AG04449 (cell line): Measurements from ENCODE around the gene LRRC43.

Experiments
- CTCF ChIA-PET: fragments of 350-600 bp; formaldehyde crosslinking; extraction: SDS; loops from one replicate; lab custom pipeline; 2021; ENCODE audit warnings: antibody characterized with exemption; lab: Yijun Ruan, JAX
- POLR2A ChIA-PET: fragments of 400-600, 350-600 bp; formaldehyde crosslinking; extraction: SDS; loops from one replicate; lab custom pipeline; 2020; ENCODE audit warnings: antibody characterized with exemption, inconsistent platforms; lab: Yijun Ruan, JAX
- DNase-seq: peaks from one replicate; pipeline ENCODE4 v3.0.0-alpha.2; 2010; ENCODE audit warnings: low read depth, low spot score
- H3K4me3 ChIP-seq: 2 replicates; pipeline ENCODE4 v1.5.1; 2011; ENCODE audit warnings: low read depth, mild to moderate bottlenecking, control low read depth, low read length
- TF ChIP-seq, protein P1 (sequence below): IDR thresholded peaks from one replicate; pipeline ENCODE4 v1.5.1; 2011; ENCODE audit warnings: mild to moderate bottlenecking, moderate library complexity, low read length, control low read depth, inconsistent platforms; ENCODE audit not compliant: insufficient read depth; ENCODE audit errors: missing control alignments

The LRRC43 gene

DNA sequence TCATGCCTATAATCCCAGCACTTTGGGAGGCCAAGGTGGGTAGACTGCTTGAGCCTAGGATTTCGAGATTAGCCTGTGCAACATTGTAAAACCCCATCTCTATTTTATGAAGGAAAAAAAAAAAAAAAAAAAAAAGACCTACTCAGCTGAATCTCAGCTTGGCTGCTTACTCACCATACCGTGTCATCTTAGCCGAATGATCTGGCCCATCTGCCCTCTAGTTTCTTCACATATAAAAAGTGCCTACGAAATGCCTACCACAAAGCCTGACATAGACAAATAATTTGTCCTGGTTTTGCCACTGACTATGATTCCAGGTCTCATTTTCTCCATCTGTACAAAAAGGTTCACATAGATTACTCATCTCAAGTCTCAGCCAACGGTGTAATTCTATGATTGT, 32.8 kb downstream of the LRRC43 start:
- H3K4me3 ChIP-seq: no peak overlapping the region
- DNase-seq: no peak
- TF ChIP-seq, protein P1, sequence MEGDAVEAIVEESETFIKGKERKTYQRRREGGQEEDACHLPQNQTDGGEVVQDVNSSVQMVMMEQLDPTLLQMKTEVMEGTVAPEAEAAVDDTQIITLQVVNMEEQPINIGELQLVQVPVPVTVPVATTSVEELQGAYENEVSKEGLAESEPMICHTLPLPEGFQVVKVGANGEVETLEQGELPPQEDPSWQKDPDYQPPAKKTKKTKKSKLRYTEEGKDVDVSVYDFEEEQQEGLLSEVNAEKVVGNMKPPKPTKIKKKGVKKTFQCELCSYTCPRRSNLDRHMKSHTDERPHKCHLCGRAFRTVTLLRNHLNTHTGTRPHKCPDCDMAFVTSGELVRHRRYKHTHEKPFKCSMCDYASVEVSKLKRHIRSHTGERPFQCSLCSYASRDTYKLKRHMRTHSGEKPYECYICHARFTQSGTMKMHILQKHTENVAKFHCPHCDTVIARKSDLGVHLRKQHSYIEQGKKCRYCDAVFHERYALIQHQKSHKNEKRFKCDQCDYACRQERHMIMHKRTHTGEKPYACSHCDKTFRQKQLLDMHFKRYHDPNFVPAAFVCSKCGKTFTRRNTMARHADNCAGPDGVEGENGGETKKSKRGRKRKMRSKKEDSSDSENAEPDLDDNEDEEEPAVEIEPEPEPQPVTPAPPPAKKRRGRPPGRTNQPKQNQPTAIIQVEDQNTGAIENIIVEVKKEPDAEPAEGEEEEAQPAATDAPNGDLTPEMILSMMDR: no peak
- ChIA-PET CTCF (interaction anchor here (1.3 kb wide), 1 partner anchor 11 kb away, joined by 4 read pairs; no protein-coding TSS in a partner anchor), POLR2A (interaction anchor here (2.0 kb wide), 1 partner anchor 10 kb away, joined by 4 read pairs; the partner anchor contains the start of gene DIABLO)

DNA sequence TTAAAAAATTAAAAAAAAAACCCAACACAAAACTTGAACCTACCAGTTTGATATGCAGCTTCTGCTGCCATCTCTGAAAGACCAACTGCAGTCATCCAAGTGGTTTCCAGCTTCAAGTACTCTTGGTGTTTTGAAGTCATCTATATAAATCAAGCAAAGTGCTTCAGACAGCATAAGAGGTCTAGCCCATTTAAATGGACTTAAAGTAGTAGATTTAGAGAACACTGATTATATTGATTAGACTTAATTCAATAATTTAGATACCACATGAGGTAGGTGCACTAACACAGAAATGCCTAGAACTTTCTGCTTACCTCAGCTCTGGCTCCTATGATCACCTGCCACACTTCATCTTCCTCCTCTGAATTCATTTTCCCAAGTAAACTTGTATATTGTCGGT, 33.5 kb downstream of the LRRC43 start:
- CTCF ChIA-PET: interaction anchor here (1.1 to 1.3 kb wide), 3 partner anchors 11 to 140 kb away, joined by 3 to 4 read pairs (median 3); no protein-coding TSS in a partner anchor

DNA sequence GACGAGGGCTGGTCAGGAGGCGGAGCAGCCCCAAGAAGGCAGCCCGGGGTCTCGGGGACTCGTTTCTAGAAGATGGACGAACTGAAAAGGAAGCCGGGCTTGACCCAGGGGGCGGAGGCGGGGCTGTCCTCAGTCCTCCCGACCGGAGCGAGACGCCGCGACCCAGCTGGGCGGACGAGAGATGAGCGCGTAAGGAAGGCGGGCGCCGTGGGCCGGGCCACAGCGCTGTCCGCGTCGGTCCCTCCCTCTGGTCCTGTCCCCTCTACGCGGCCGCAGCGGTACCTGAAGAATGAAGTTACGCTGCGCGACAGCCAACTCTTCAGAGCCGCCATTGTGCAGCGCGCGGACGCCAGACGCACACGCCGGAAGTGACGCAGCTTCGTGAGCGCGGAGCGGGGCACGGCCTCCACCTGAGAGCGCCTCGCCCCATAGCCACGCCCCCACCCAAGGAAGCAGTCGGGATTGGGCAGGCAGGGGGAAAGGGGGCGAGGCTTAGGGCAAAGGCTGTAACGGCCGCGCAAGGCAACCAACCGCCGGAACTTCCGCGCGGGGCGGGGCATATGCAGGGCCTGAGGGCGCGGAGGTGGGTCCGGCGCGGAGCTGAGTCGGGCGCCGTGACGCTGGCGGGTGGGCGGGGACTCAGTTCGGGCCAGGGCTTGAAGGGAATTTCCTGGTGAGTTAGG, 42.9 kb downstream of the LRRC43 start, which contains the start of gene DIABLO:
Gene DIABLO (minus strand): TSS at position 370 of the 683 bp plus-strand sequence. CDS start 38 bp downstream, at position 332.
- H3K4me3 ChIP-seq: peak within 1 kb of the TSS; percentile 95
- ChIA-PET CTCF (interaction anchor here (0.8 to 1.1 kb wide), 3 partner anchors 9 to 171 kb away, joined by 3 read pairs; no protein-coding TSS in a partner anchor), POLR2A (interaction anchor here (0.8 to 1.4 kb wide), 4 partner anchors 9 to 178 kb away, joined by 3 to 4 read pairs (median 3); no protein-coding TSS in a partner anchor)
- TF ChIP-seq, protein P1: no peak
- DNase-seq: peak; percentile 90

More for the DNA sequence above, 33.5 kb downstream of the LRRC43 start:
- TF ChIP-seq, protein P1: no peak
- DNase-seq: no peak
- POLR2A ChIA-PET: interaction anchor here (0.9 kb wide), 1 partner anchor 9 kb away, joined by 3 read pairs; the partner anchor contains the start of gene DIABLO
- H3K4me3 ChIP-seq: no peak overlapping the region

DNA sequence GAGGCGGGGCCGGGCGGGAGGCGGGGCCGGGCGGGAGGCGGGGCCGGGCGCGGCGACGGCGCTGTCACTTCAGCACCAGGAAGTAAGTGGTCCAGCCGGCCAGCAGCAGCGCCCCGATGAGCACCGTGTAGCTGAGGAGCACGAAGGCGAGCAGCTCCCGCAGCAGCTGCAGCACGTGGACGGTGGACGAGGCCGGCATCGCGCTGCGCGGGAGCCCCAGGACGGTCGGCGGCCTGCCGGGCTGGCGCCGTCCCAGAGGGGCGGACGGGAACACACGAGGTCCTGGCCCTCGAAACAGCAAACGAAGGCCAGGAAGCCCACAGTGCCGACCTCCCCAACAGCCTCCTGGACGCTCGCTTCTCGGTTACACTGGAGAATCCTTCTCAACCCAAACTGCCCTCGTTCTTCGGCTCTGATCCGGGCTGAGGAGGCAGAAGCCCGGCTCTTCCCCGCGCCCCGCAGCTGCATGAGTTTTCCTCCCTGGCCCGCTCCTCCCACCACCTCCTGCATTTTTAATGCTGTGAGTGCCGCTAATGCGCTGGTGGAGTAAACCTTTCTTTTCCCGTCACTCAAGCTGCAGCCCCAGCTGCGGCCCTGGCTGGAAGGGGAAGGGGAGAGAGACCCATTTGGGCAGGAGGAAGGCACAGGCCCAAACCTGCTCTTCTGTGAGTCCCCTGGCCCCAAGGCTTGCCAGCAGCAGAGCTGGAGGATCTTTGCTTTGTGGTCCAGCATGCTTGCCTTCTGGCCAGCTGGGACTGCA, 43.6 kb downstream of the LRRC43 start:
- ChIA-PET CTCF (interaction anchor here (1.0 kb wide), 2 partner anchors 9 to 96 kb away, joined by 3 to 4 read pairs; no protein-coding TSS in a partner anchor), POLR2A (interaction anchor here (0.9 to 1.4 kb wide), 3 partner anchors 11 to 179 kb away, joined by 3 to 4 read pairs (median 3); no protein-coding TSS in a partner anchor)
- H3K4me3 ChIP-seq: peak overlapping the region; percentile 50
- DNase-seq: no peak
- TF ChIP-seq, protein P1: no peak

DNA sequence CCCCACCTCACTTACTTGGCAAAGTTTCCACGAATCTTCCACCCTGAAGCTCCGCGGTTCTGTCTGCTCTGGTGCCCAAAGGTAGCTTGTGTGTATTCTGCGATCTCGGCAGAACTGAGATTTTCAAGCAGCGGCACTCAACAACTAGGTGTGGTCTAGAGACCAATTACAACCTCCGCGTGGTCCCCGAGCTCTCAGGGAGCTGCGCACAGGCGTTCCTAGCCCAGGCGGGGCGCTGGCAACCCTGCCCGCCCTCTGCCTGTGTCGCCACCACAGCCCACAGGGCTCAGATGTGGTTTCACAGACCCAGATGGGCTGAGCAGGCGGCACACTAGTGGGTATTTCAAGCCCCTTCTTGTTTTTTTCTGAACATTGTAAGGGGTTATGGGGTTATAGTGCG, 44.4 kb downstream of the LRRC43 start:
- ChIA-PET CTCF (interaction anchor here (1.0 kb wide), 1 partner anchor 96 kb away, joined by 4 read pairs; no protein-coding TSS in a partner anchor), POLR2A (no interaction called here)
- TF ChIP-seq, protein P1: no peak
- no peak overlapping the region for H3K4me3 ChIP-seq
- no peak for DNase-seq
